HG03571 (cell line): Measurements from ENCODE around the gene MARK4.
"Not testable (repeated sequence)": the region's sequence is repeated elsewhere in the genome, so short reads cannot be mapped to it uniquely, and the experiment has no call there.

ENCODE experiments used
- ATAC-seq: cut with Tn5 transposase; IDR thresholded peaks from one replicate; pipeline ENCODE4 v1.9.1; 2021; ENCODE audit not compliant: unreplicated experiment

Gene MARK4

DNA sequence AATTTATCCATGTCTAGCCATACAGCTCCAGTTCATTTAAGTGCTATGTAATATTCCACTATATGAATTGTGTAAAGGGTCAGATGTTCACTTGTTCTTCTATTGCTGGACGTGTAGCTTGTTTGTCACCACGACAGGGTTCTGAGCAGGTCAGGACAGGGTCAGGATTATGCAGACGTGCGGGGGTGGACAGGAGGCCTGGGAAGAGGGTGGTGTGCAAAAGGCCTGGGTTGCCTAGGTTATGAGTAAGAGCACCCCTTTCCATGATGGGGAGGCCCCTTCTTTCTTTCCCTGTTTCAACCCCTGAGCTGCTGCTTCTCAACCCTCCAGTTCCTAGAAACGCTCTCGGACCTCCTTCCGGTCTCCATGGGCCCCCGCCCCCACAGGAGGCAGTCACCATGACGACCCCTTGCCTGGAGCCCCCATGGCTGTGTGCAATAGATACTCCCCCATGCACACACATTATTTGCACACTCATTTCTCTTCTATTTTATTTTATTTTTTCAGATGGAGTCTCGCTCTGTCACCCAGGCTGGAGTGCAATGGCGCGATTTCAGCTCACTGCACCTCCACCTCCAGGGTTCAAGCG, 7.8 kb upstream of the MARK4 start:
- ATAC-seq: no peak

DNA sequence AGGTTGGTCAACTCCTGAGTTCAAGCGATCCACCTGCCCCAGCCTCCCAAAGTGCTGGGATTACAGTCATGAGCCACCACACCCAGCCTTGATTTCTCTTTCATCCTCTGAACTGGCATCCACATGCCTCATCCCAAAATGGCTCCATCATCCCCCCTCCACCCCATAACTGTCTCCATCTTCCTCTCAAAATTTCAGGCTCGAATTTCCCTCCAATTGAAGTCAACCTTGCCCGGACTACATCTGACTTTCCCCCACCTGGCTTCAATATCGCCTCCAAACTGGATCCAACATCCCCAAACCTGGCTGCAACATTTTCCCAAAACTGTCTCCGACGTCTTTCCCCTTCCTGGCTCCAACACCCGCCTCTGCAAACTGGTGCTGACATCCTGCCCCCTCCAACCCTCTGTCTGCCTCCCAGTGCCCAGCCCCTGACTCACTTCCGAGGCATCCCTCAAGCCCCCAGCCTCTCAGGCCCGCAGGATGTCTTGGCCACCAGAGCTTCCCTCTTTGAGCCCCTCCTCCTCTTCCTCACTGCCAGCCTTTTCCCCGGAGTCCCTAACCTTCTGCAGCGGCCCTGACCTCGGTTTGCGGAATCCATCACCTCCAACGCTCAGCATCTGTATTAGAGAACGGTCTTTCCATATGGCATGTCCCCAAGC, 6.8 kb upstream of the MARK4 start:
- no peak for ATAC-seq

DNA sequence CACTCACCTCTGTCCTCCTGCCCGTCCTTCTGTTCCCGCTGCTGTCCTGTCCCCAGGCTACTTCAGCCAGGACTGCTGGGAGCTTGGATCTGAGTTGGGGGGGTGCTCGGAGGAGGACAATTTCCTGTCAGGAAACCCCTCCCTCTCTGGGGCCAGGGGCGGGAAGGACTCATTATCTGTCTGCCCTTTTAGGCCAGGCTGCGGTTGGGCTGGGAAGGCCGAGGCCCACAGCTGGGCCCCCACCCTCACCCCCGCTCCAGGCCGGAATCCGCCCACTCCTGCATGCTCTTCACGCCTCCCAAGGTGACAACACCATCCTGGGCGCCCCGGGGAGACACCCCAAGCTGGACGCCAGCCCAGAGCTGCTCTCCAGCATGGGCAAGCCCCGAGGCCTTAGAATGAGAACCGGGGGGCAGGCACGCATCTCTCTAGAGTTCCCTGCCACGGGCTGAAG, 5.7 kb upstream of the MARK4 start, which contains the start of gene EXOC3L2:
TSS of gene EXOC3L2 (minus strand) at position 74 of the 454 bp plus-strand sequence. CDS start 6,362 bp downstream, outside the sequence.
- ATAC-seq: no peak

DNA sequence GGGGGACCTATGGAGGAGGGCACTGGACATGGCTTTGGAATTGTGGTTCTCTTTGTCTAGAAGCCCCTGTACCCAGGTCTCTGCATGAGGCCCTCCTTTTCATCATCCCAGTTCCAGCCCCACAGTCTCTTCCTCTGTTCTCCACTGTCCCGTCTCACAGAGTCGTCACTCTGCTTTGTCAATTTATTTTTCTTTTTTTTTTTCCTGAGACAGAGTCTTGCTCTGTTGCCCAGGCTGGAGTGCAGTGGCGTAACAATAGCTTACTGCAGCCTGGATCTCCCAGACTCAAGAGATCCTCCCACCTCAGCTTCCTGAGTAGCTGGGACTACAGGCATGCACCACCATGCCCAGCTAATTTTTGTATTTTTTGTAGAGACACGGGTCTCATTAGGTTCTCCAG, 5.2 kb upstream of the MARK4 start:
- ATAC-seq: no peak

DNA sequence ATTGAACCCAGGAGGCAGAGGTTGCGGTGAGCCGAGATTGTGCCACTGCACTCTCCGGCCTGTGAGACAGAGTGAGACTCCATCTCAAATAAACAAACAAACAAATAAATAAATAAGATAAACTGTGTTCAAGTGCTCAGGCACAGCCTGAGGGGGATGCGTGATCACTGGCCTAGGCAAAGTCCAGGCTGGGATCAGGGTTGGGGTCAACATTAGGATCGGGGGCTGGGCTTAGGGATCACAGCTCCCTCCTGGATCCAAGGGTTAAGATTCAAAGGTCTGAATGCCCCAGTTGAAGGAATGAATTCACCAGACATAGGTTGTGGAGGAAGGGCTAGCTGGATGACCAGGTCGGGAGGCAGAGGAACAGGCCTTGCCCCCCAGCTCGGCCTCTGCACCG, 3.9 kb upstream of the MARK4 start:
- no peak for ATAC-seq

DNA sequence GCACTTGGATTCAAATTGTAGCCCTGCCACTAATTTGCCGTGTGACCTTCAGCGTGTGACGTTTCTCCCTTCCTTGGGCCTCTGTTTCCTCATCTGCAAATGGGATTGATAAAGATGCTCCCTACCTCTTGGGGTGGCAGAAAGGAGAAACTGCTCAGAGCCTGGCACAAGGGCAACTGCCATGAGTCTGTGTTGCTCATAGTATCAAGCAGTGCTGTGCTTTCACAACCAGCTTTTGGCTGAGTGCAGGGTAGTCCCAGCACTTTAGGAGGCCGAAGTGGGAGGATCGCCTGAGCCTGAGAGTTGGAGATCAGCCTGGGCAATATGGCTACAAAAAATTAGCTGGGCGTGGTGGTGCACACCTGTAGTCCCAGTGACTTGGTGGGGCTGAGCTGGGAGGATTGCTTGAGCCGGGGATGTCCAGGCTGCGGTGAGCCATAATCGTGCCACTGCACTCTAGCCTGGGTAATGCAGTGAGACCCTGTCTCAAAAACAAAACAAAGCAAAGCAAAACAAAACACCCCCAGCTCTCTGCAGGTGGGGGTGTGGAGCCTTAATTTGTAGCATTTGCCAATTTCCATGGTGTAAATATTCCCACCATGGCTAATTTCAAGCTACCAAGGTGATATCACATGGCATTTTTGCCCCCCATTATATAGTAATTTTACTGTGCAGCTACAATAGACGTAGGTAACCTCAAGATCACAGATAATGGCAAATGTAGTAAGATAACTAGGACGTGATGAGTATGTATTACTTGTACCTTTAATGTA, 1.6 kb upstream of the MARK4 start:
- no peak for ATAC-seq

DNA sequence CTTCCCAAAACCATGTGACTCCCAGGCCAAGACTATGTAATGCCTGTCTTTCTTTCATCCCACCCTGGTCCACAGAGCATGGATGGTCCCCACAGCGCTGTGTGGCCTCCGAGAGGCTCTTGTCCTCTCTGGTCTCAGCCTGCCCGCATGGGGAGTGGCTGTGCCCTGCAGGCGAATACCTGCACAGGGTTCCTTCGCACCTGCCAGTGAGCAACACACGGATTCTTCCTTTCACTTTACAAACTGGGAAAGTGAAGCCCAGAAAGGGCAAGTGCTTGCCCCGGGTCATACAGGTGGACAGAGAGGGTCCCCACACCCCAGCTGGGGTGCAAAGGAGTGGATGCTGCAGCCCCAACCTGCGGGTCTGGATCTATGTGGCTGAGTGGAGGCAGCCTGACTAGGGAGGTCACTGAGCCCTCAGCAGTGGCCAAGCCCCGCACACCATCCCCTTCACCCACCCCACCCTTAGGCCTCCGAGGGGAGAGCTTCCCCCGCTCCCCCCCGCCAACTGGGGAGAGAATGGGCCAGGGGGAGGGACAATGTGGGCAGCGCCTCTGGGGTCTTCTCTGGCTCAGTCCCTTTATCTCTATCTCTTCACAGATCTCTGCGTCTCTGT, 747 bp upstream of the MARK4 start:
- ATAC-seq: no peak

DNA sequence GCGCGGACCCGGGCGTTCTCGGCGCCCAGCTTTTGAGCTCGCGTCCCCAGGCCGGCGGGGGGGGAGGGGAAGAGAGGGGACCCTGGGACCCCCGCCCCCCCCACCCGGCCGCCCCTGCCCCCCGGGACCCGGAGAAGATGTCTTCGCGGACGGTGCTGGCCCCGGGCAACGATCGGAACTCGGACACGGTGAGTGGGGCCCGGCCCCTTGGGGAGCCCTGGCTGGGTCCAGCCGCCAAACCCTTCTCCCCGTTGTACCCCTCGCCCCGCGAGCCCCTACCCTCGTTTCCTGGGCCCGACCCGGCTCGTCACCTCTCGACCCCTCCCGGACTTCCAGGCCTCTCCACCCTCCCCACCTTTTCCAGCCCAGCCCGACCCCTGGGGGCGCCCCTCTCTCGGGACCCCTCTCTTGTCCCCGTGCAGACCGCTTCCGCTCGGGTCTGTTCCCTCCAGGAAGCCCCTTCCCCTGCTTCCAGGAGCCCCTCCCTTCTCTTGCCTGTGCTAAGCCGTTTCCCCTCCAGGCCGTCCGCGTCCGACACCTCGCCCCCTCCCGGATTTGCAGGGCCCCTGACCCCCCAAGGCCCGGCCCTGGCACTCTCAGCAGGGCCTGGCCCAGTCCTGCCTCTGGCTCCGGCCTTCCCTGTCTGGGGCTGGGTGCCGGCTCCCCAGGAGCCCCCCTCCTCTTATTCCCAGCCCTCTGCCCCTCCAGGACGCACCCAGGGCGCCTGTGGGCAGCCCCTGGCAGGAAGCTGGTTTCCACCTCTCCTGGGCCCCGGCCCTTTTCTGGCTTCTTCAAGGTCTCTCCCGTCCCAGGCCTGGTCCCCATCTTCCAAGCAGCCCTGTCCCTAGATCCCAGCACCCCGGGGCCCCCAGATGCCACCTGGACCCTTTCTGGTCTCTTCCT, 632 bp downstream of the MARK4 start:
- no peak for ATAC-seq

DNA sequence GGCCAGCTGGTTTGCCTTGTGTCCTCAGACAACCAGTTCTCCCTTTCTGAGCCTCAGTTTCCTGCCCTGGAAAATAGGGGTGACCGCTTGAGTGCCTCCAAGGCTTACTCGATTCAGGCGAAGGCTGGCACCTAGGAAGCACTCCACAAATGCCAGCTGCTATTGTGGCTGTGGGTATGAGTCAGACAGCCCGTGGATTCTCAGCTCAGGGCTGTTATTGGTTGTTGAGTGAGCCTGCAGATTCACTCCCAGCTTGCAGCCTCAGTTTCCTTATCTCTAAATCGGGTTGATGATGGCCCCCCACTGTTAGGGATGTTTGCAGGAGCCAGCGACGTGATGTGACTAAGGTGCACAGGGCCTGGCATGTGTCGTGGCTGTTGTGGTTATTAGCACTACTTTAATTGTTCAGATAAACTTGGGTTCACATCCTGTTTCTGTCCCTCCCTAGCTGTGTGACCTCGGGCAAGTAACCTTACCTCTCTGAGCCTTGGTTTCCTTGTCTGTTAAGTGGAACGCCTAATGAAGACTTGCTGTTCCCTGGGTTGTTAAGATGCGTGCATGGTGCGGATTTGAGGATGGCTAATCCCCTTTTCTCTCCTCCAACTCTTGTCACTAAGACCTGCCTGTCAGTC, 2.4 kb downstream of the MARK4 start:
- no peak for ATAC-seq

DNA sequence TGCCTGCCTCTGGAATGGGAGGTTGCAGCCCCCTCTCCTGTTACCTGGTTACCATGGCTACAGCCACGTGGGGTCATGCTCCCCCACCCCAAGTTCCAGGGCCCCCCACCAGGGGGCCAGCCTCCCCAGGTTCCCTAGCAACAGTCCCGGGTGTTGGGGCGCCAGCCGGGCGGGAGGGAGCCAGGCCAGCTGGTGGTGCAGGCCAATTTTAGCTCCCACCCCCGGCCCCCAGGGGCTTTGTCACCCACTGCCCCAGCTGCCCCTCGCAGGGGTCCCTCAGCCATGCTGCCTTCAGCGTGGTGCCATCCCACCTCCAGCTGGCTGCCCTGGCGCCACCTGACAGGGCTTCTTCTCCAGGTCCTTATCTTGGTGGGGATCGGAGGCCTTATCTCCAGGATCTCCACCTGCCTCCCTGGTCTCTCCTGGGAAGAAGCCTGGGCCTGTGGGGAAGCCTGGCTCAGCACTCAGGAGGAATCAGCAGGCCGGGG, 3.0 kb downstream of the MARK4 start:
- no peak for ATAC-seq

DNA sequence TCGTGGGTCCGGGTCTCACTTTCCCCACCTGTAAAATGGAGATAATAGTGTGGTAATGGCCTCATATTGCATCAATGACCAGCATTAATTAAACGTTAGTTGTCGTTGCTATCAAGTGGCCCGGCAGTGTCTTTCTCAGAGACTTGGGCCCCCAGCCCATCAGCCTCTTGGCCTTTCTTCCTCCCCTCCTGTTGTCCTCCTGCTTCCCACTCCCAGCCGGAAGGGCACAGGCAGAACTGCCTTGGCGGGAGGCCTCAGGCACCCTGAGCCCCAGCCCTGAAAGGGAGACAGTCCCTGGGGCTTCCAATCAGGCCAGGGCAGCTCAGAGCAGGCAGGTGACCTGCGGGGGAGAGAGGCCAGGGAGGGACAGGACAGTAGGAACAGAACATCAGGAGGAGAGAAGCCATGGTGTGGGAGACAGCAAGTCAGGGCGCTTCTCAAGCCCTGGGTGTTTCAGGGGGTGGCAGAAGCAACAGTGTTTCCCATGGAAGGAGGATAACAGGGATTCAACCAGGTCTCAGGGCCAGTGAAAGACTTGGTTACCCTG, 4.6 kb downstream of the MARK4 start:
- ATAC-seq: no peak

DNA sequence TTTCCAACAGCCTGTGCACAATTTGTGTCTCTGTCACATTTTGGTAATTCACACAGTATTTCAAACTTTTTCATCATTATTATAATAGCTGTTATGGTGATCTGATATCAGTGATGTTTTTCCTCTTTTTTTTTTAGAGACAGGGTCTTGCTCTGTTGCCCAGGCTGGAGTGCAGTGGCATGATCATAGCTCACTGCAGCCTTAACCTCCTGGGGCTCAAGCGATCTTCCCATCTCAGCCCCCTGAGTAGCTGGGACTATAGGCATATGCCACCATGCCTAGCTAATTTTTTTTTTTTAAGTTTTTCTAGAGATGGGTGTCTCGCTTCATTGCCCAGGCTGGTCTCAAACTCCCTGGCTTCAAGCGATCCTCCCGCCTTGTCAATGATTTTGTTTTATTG, 5.8 kb downstream of the MARK4 start:
- no peak for ATAC-seq

DNA sequence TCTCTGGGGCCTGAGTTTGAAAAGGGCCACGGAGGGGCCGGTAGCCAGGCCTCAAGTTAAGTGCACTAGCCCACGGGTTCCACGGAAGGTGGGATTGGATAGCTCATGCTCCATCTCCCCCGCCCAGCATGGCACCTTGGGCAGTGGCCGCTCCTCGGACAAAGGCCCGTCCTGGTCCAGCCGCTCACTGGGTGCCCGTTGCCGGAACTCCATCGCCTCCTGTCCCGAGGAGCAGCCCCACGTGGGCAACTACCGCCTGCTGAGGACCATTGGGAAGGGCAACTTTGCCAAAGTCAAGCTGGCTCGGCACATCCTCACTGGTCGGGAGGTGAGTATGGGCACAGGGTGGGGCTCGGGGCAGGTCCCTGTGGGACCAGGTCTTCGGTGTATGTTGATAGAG, 7.8 kb downstream of the MARK4 start:
- no peak for ATAC-seq

DNA sequence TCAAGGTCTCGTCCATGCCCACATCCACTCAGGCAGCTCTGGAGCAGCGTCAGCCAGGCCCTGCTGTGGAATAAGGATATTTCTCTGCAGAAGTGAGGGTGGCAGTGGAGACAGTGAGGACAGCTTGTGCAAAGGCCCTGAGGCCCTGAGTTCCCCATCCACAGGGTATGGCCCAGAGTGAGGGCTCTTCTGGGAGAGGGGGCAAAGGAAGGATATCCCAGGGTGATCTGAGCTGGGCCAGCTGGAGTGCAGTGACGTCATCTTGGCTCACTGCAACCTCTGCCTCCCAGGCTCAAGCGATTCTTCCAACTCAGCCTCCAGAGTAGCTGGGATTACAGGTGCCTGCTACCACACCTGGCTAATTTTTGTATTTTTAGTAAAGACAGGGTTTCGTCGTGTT, 11.5 kb downstream of the MARK4 start:
- ATAC-seq: no peak

DNA sequence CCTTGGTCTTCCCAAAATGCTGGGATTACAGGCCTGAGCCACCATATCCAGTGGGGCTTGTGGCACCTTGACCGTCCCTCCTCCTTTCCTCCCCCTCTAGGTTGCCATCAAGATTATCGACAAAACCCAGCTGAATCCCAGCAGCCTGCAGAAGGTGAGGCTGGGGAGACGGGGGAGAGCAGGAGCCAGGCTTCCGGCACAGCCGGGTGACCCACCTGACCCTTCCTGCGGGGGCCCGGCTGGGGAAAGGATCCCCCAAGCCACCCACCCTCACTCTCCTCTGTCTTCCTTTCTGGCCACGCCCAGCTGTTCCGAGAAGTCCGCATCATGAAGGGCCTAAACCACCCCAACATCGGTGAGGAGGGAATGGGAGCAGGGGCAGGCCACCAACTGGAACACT, 11.9 kb downstream of the MARK4 start:
- no peak for ATAC-seq

DNA sequence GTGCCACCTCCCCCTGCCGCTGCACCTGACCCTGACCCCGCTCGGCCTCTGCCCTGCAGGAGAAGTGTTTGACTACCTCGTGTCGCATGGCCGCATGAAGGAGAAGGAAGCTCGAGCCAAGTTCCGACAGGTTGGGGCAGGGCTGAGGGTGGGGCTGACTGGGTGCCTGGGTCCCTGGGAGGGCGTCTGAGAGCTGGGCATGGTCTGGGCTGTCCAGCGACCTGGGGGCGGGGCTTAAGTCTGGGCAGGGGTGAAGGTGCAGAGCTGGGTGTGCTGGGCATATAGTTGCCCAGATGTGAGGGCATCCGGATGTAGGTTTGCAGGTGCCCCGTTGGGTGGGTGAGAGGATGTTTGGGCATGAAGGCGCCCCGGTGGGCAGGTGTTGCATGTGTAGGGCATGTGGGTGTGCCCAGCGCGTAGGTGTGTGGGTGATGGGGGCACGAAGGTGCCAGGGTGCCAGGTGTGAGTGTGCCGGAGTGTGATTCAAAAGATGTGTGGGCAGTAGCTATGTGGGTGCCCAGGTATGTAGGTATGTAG, 13.8 kb downstream of the MARK4 start:
- ATAC-seq: no peak

DNA sequence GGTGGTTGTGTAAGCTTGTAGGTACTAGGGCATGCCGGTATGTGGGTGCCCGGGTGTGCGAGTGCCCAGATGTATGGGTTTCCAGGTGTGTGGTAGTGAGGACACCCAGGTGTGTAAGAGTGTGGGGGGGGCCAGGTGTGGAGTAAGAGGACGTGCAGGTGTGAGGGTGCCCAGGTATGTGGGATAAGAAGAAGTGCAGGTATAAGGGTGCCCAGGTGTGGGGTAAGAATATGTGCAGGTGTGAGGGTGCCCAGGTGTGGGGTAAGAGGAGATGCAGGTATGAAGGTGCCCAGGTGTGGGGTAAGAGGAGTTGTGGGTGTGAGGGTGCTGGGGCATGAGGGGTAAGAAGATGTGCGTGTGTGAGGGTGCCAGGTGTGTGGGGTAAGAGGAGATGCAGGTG, 14.3 kb downstream of the MARK4 start:
- ATAC-seq: no peak

DNA sequence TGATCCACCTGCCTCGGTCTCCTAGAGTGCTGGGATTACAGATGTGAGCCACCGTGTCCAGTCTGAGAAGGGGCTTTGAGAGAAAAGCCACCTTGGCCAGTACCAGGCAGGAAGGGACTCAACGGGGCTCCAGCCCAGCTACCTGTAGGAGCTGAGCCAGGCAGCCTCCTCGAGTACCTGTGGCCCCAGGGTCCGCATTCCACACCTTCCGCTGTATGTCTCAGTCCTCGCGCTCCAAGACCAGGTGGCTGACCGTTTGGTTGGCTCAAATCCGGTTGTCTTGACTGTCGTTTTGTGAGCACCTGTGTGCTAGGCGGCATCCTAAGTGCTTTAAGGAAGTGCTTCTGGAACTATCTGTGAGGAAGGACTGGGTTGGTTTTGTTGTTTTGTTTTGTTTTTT, 16.2 kb downstream of the MARK4 start:
- no peak for ATAC-seq

DNA sequence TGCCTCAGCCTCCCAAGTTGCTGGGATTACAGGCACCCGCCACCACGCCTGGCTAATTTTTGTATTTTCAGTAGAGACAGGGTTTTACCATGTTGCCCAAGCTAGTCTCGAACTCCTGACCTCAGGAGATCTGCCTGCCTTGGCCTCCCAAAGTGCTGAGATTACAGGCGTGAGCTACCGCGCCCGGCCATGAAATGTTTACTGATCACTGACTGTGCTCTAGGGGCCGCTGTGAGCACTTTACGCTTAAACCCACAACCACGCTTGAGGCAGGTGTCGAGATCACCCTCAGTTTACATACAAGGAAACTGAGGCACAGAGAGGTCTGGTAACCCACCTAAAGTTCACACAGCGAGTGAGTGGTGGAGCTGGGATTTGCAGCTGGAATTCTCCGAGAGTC, 18.9 kb downstream of the MARK4 start:
- not testable (repeated sequence) for ATAC-seq
